OCI-LY7 (cell line): ENCODE data around the gene FIGN. TPM values are rescaled to one million over a fixed set of nuclear protein-coding genes. Genes with fewer than 3 reads are reported as not detected.

ENCODE experiments used
- BruUV-seq: library from RNA; stranded (reverse); fragments of 400-500 nt; replicated peaks from 2 replicates; lab custom pipeline; 2021; lab: Mats Ljungman, UMichigan
- CTCF ChIA-PET: fragments of 300-600 bp; sonication (Branson Sonifier 250); formaldehyde crosslinking; loops from one replicate; lab custom pipeline; 2022; ENCODE audit warnings: antibody characterized with exemption; ENCODE audit not compliant: unreplicated experiment; lab: Charles Lee
- POLR2A ChIA-PET: fragments of 300-600 bp; sonication (Branson Sonifier 250); formaldehyde crosslinking; loops from one replicate; lab custom pipeline; 2022; ENCODE audit warnings: antibody characterized with exemption; lab: Charles Lee
- DNase-seq: peaks from one replicate; pipeline ENCODE4 v3.0.0-alpha.2; 2015; ENCODE audit warnings: low spot score
- H2AFZ ChIP-seq: fragments of 200-600 bp; sonication (generic), shearing (Covaris generic); 2 replicates; pipeline ENCODE4 v1.6.1; 2014; ENCODE audit warnings: mild to moderate bottlenecking, antibody characterized with exemption, low read length, moderate library complexity
- H3K27ac ChIP-seq: fragments of 200-600 bp; sonication (generic); 2 replicates; pipeline ENCODE4 v1.5.1; 2014; ENCODE audit warnings: mixed run types, low read depth, mild to moderate bottlenecking, moderate library complexity, low read length, inconsistent platforms; ENCODE audit not compliant: poor library complexity, severe bottlenecking
- H3K36me3 ChIP-seq: fragments of 200-600 bp; sonication (generic); 2 replicates; pipeline ENCODE4 v1.6.1; 2014; ENCODE audit warnings: mild to moderate bottlenecking, antibody characterized with exemption, low read length, moderate library complexity, mixed read lengths; ENCODE audit not compliant: insufficient read depth
- H3K4me1 ChIP-seq: fragments of 200-600 bp; sonication (generic); 2 replicates; pipeline ENCODE4 v1.5.1; 2014; ENCODE audit warnings: mild to moderate bottlenecking, low read length; ENCODE audit not compliant: insufficient read depth, poor library complexity, severe bottlenecking
- H3K4me2 ChIP-seq: fragments of 200-600 bp; sonication (generic); 2 replicates; pipeline ENCODE4 v1.6.1; 2014; ENCODE audit warnings: mild to moderate bottlenecking, low read length
- H3K4me3 ChIP-seq: fragments of 200-600 bp; sonication (generic); 2 replicates; pipeline ENCODE4 v1.5.1; 2014; ENCODE audit warnings: mild to moderate bottlenecking, low read depth, low read length; ENCODE audit not compliant: poor library complexity, severe bottlenecking
- H3K79me2 ChIP-seq: fragments of 200-600 bp; sonication (generic); 2 replicates; pipeline ENCODE4 v1.6.1; 2016; ENCODE audit warnings: low read depth, mild to moderate bottlenecking, low read length, moderate library complexity, mixed read lengths; ENCODE audit not compliant: insufficient read depth
- H3K9me2 ChIP-seq: fragments of 200-600 bp; sonication (generic); 2 replicates; pipeline ENCODE4 v1.6.1; 2016; ENCODE audit warnings: mild to moderate bottlenecking, low read length, mixed read lengths; ENCODE audit not compliant: insufficient read depth
- H3K9me3 ChIP-seq: fragments of 200-600 bp; sonication (generic); 2 replicates; pipeline ENCODE4 v1.6.1; 2014; ENCODE audit warnings: mild to moderate bottlenecking, mixed run types, low read length, mixed read lengths
- H4K20me1 ChIP-seq: fragments of 200-600 bp; sonication (generic); 2 replicates; pipeline ENCODE4 v1.6.1; 2014; ENCODE audit warnings: mild to moderate bottlenecking, antibody characterized with exemption, low read length, moderate library complexity, mixed read lengths; ENCODE audit not compliant: insufficient read depth
- EZH2phosphoT487 ChIP-seq: fragments of 200-600 bp; sonication (generic); IDR thresholded peaks from 2 replicates; pipeline ENCODE4 v1.6.1; 2018; ENCODE audit warnings: low read depth, borderline replicate concordance, mild to moderate bottlenecking, mixed run types, antibody characterized with exemption, low read length, moderate library complexity, mixed read lengths
- intact Hi-C: fragments of 100-400 bp; cut with micrococcal nuclease; formaldehyde crosslinking; loops from one replicate; pipeline ENCODE4 v1.10.0; 2022; ENCODE audit not compliant: unreplicated experiment
- total RNA-seq, 2 experiments: library from RNA; depleted of rRNA in 1 of 2; stranded (reverse); fragments of >200 nt in 1 of 2; shearing (Covaris generic) in 1 of 2; gene quantifications; 2 replicates each; pipeline ENCODE4 v1.2.3, GENCODE V29; 2014 to 2022
- TF ChIP-seq, protein P1 (sequence below): fragments of 200-600 bp; sonication (generic); conservative IDR thresholded peaks from 2 replicates; pipeline ENCODE4 v1.5.1; 2014; ENCODE audit warnings: mild to moderate bottlenecking, antibody characterized with exemption, low read length, moderate library complexity, mixed read lengths

Gene FIGN
- total RNA-seq, 2 experiments from 2014 or later: not detected

DNA sequence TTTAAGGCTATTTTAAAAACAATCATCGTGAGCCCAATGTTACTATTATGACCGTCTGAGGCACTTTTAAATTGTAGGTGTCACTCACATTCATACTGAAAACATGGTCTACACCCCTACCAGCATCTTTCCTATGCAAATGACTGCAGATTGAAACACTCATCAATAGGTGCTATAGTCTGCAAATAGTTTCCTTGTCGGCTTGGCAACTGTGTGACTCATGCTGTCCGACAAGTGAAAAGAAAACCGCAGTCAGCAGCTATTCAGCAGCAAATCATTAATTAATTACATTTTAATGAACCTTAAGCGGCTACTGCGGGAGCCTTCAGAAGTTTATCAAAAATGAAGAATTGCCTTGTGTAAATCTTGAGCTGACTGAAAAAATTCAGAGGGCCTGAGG is 134.4 kb downstream of the FIGN start:
- Histone ChIP-seq H3K4me1 (no peaks in the 10 kb centered on the region), H3K27ac (no peak overlapping the region), H3K4me3 (no peak overlapping the region), H3K79me2 (no peaks in the 10 kb centered on the region), H3K4me2 (no peak overlapping the region), H2AFZ (no peak overlapping the region), H3K36me3 (no peaks in the 10 kb centered on the region), H3K9me3 (no peaks in the 10 kb centered on the region), H3K9me2 (no peaks in the 10 kb centered on the region), H4K20me1 (no peaks in the 10 kb centered on the region)
- no TSS peak for BruUV-seq
- POLR2A ChIA-PET: no interaction called here
- intact Hi-C loops: no loop called here
- no peak for TF ChIP-seq EZH2phosphoT487
- TF ChIP-seq, protein P1, sequence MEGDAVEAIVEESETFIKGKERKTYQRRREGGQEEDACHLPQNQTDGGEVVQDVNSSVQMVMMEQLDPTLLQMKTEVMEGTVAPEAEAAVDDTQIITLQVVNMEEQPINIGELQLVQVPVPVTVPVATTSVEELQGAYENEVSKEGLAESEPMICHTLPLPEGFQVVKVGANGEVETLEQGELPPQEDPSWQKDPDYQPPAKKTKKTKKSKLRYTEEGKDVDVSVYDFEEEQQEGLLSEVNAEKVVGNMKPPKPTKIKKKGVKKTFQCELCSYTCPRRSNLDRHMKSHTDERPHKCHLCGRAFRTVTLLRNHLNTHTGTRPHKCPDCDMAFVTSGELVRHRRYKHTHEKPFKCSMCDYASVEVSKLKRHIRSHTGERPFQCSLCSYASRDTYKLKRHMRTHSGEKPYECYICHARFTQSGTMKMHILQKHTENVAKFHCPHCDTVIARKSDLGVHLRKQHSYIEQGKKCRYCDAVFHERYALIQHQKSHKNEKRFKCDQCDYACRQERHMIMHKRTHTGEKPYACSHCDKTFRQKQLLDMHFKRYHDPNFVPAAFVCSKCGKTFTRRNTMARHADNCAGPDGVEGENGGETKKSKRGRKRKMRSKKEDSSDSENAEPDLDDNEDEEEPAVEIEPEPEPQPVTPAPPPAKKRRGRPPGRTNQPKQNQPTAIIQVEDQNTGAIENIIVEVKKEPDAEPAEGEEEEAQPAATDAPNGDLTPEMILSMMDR: no peak
- DNase-seq: no peak
- CTCF ChIA-PET: no interaction called here

DNA sequence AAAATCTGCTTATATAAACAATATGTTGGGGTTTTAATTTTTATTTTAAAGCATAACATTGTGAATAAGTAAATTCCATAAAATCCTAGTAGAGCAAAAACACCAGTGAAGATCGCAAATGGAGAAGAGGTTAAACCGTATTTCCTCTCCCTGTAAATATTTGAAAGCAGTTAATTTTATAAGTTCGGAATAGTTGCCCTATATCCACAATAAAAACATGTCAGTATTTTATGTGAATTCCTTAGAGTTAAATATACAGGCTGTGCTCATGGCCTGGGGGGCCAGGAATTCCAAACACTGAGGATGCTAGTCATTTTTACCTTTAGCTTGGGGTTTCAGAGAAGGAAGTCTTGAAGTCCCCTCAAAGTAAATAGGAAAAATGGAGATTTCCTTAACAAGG is 135.0 kb downstream of the FIGN start:
- ChIA-PET POLR2A (no interaction called here), CTCF (no interaction called here)
- Histone ChIP-seq H3K36me3 (no peaks in the 10 kb centered on the region), H3K9me2 (no peaks in the 10 kb centered on the region), H4K20me1 (no peaks in the 10 kb centered on the region), H2AFZ (no peak overlapping the region), H3K4me2 (no peak overlapping the region), H3K4me3 (no peak overlapping the region), H3K27ac (no peak overlapping the region), H3K79me2 (no peaks in the 10 kb centered on the region), H3K9me3 (no peaks in the 10 kb centered on the region), H3K4me1 (no peaks in the 10 kb centered on the region)
- BruUV-seq: no TSS peak
- DNase-seq: no peak
- intact Hi-C loops: no loop called here
- TF ChIP-seq, protein P1: no peak
- no peak for TF ChIP-seq EZH2phosphoT487

DNA sequence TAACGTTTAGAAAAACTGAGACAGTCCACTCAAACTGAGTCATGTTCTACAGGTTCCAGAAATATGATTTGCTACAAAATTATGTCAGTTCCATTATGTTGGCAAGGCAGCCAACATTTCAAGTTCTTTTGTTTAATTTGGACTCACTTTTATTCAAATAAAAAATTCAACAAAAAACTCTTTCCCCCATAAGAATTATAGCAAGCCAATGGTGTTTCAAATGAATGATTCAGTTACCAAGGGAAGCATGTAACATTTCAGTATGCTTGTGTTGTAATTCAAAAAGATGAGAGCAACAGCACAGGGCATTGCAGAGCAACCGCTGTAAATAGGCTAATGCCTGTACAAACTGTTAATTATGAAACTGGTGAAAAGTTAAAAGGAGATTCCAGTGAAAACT is 140.8 kb downstream of the FIGN start:
- no peaks in the 10 kb centered on the region for H3K36me3 ChIP-seq
- H3K9me3 ChIP-seq: no peaks in the 10 kb centered on the region
- DNase-seq: no peak
- TF ChIP-seq EZH2phosphoT487: no peak
- TF ChIP-seq, protein P1: no peak
- H3K9me2 ChIP-seq: no peaks in the 10 kb centered on the region
- BruUV-seq: no TSS peak
- POLR2A ChIA-PET: interaction anchor here (0.7 kb wide), 1 partner anchor 106 kb away, joined by 3 read pairs; no protein-coding TSS in a partner anchor
- H3K79me2 ChIP-seq: no peaks in the 10 kb centered on the region
- no peak overlapping the region for H3K27ac ChIP-seq
- H3K4me2 ChIP-seq: no peak overlapping the region
- H2AFZ ChIP-seq: no peak overlapping the region
- CTCF ChIA-PET: no interaction called here
- intact Hi-C loops: no loop called here
- H3K4me1 ChIP-seq: no peaks in the 10 kb centered on the region
- no peaks in the 10 kb centered on the region for H4K20me1 ChIP-seq
- H3K4me3 ChIP-seq: no peak overlapping the region
